ENCODE data around the gene SLIT3.

SLIT3 gene

DNA sequence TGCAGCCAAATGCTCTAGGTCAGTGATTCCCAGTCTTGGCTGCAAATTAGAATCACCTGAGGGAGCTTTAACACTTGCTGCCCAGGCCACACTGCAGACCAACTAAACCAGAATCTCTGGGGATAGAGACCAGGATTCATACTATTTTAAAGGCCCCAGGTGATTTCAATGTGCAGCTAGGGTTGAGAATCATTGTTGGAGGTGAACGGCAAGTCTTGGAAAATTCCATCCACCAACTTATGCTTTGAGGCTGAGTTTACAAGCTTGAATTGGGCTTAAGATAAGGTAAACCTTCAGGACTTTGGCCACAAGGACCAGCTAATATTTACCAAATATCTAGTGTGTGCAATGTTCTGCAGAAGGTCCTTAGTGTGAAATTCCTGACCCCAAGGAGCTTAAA lies 27.5 kb downstream of the SLIT3 start:
- DNase-seq (ENCODE audit: low read depth), result no peak

DNA sequence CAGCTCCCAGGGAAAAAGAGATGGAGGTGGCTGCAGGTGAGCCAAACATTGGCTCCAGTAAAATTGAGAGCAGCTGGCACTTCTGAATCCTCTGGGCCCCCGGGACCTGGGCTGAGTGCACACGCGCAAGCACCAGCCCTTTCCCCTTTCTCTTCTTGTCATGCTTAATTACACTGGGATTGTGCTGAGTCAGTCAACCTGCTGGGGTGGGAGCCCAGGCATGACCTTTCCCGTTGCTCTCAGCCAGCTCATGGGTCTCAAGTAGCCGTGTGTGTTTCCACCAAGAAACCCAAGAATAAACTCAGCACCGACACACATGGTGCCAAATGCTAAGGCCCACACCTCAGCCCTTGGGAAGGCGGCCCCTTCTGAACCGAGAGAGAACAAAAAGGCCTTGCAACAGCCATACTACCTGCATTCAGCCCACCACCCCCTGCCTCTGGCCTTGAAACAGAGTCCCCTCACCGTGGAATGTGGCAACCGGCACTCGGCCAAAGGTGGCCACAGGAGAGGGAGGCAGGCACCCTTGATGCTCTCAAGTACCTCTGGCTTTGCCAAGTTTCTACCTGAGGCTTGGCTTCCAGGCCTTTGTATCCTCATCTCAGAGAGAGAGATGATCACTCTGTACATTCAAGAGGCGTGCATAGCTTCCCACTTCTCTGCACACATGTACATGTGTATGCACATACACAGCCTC lies 28.1 kb downstream of the SLIT3 start:
- no peak overlapping the region for H3K4me3 ChIP-seq (replicated peaks; ENCODE audit: low read depth, low read length)
- DNase-seq (ENCODE audit: low read depth), result no peak
- TF ChIP-seq, protein P1, sequence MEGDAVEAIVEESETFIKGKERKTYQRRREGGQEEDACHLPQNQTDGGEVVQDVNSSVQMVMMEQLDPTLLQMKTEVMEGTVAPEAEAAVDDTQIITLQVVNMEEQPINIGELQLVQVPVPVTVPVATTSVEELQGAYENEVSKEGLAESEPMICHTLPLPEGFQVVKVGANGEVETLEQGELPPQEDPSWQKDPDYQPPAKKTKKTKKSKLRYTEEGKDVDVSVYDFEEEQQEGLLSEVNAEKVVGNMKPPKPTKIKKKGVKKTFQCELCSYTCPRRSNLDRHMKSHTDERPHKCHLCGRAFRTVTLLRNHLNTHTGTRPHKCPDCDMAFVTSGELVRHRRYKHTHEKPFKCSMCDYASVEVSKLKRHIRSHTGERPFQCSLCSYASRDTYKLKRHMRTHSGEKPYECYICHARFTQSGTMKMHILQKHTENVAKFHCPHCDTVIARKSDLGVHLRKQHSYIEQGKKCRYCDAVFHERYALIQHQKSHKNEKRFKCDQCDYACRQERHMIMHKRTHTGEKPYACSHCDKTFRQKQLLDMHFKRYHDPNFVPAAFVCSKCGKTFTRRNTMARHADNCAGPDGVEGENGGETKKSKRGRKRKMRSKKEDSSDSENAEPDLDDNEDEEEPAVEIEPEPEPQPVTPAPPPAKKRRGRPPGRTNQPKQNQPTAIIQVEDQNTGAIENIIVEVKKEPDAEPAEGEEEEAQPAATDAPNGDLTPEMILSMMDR (IDR thresholded peaks at IDR 0.05; ENCODE audit: low read length, missing control alignments), result no peak

More for the DNA sequence above, 27.5 kb downstream of the SLIT3 start:
- no peak overlapping the region for H3K4me3 ChIP-seq (replicated peaks; ENCODE audit: low read depth, low read length)
- TF ChIP-seq, protein P1 (IDR thresholded peaks at IDR 0.05; ENCODE audit: low read length, missing control alignments), result no peak

DNA sequence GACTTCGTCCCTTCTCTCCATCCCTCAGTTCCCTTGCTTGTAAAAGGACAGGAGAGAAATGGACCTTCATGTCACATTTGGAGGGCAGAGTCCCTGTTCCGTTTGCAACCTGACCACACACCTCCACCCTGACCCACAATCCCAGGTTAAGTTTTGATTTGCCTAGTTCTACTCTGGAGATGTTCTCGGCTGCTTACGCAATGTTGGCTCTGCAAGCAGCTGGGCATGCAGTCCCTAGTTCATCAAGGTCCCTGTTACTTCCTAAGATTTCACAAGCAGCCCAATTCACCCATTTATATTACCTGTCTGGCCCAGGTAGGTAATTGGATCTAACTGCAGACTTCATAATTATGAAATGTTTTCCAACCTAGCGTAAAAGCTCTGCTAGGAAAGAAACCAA lies 28.8 kb downstream of the SLIT3 start:
- TF ChIP-seq, protein P1 (IDR thresholded peaks at IDR 0.05; ENCODE audit: low read length, missing control alignments), result no peak
- H3K4me3 ChIP-seq (replicated peaks; ENCODE audit: low read depth, low read length), result no peak overlapping the region
- DNase-seq (ENCODE audit: low read depth), result no peak

DNA sequence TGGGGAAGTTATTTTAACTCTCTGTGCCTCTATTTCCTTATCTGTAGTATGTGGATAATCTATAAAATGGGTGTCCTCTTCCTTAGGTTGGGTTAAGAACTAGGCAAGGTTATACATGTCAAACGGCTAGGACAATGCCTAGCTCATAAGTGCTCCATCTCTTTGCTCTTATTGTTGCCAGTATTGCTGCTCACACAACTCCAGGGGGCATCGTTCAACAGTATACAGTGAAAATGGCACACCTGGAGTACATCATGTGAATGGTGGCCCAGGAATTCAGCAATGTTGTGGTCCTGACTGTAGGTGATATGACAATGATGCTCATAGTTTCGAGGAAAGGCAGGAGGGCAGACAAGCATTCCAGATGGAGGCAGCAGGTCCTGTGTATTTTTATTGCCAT lies 30.1 kb downstream of the SLIT3 start:
- no peak overlapping the region for H3K4me3 ChIP-seq (replicated peaks; ENCODE audit: low read depth, low read length)
- DNase-seq (ENCODE audit: low read depth), result no peak
- TF ChIP-seq, protein P1 (IDR thresholded peaks at IDR 0.05; ENCODE audit: low read length, missing control alignments), result no peak

DNA sequence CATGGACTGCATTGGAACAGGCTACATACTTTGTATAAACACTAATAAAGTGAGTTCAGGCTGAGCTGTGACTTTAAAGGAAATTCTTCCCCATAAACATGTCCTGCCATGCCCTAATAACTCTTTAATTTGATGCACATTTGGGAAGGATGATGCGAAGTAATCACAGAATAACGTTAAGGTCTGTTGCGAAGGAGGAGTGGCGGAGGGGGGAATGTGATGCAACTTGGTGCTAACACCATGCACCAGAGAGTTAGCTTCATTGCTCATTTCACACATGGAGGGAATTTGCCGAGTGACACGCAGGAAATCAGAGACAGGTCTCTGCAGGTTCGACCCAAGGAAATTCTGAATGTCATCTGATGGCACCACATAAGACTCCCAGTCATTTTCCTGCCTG lies 32.9 kb downstream of the SLIT3 start:
- DNase-seq (ENCODE audit: low read depth), result no peak
- no peak overlapping the region for H3K4me3 ChIP-seq (replicated peaks; ENCODE audit: low read depth, low read length)
- TF ChIP-seq, protein P1 (IDR thresholded peaks at IDR 0.05; ENCODE audit: low read length, missing control alignments), result no peak

DNA sequence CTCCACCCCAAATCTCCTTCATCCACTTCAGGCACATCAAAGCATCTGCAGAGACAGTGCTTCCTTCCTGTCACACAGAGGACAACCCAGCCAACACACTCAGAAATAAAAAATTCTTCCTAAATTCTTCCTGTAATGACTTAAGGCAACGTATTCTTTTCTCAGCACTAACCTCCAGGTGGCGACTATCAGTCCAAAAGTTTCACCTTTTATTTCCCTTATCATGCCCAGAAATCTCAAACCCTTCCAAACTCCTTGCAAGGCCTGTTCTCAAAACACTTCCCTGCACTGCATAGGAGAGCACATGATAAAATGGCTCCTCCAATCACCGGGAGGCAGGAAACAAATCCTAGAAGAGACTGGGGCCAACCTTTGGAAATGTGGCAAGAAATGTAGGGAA lies 35.1 kb downstream of the SLIT3 start:
- no peak overlapping the region for H3K4me3 ChIP-seq (replicated peaks; ENCODE audit: low read depth, low read length)
- DNase-seq (ENCODE audit: low read depth), result no peak
- TF ChIP-seq, protein P1 (IDR thresholded peaks at IDR 0.05; ENCODE audit: low read length, missing control alignments), result peak; percentile 11

DNA sequence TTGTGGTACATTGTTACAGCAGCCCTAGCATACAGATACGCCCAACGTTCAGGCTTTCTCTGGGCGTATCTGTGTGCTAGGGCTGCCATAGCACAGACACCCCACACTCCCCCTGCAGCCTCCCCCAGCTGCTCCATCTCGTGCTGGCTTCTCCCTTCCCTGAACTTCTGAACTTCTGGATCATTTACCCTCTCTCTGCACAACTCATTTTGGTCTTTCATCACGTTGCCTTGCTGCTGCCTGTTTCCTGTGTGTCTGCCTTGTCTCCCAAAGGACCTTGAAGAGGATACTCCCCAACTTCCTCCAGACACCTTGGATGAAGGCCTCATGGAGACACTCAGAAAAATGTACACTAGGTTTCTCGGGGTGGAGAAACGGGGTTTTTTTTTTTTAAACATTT lies 37.3 kb downstream of the SLIT3 start:
- no peak overlapping the region for H3K4me3 ChIP-seq (replicated peaks; ENCODE audit: low read depth, low read length)
- no peak for DNase-seq (ENCODE audit: low read depth)
- TF ChIP-seq, protein P1 (IDR thresholded peaks at IDR 0.05; ENCODE audit: low read length, missing control alignments), result no peak

Data from fibroblast of pulmonary artery (primary cell).